Activated B cell treated with CpG ODN at 0.5 μM for 24 hours (primary cell): Measurements from ENCODE around the gene MYOZ1. TPM values are rescaled to one million over a fixed set of nuclear protein-coding genes. Genes with fewer than 3 reads are reported as not detected.
"Not testable (repeated sequence)": the region's sequence is repeated elsewhere in the genome, so short reads cannot be mapped to it uniquely, and the experiment has no call there.

Experiments used
- ATAC-seq: fragments of 200-7000 bp; cut with Tn5 transposase; one replicate; pipeline ENCODE4 v1.10.0; 2021; ENCODE audit warnings: low read depth, mild to moderate bottlenecking, moderate library complexity
- CTCF ChIA-PET: fragments of 350-600 bp; sonication (Branson Sonifier 250); formaldehyde crosslinking; loops from one replicate; lab custom pipeline; 2021; ENCODE audit warnings: antibody characterized with exemption; lab: Charles Lee
- POLR2A ChIA-PET: fragments of 350-600 bp; sonication (Branson Sonifier 250); formaldehyde crosslinking; loops from one replicate; lab custom pipeline; 2021; ENCODE audit warnings: antibody characterized with exemption; lab: Charles Lee
- DNase-seq: peaks from one replicate; pipeline ENCODE4 v3.0.0; 2022
- H3K27ac Mint-ChIP-seq: one replicate; pipeline ENCODE4 v1.8.0; 2020; ENCODE audit warnings: mixed read lengths
- H3K27me3 Mint-ChIP-seq: one replicate; pipeline ENCODE4 v1.8.0; 2021; ENCODE audit warnings: mixed read lengths
- H3K36me3 Mint-ChIP-seq: one replicate; pipeline ENCODE4 v1.8.0; 2021; ENCODE audit warnings: low read depth, mixed read lengths
- H3K4me1 Mint-ChIP-seq: one replicate; pipeline ENCODE4 v1.8.0; 2021; ENCODE audit warnings: mixed read lengths
- H3K4me3 Mint-ChIP-seq: one replicate; pipeline ENCODE4 v1.8.0; 2020; ENCODE audit warnings: mild to moderate bottlenecking, mixed read lengths
- H3K9me3 Mint-ChIP-seq: one replicate; pipeline ENCODE4 v1.8.0; 2020; ENCODE audit warnings: mixed read lengths
- intact Hi-C: fragments of 100-400 bp; cut with micrococcal nuclease; formaldehyde crosslinking; loops from one replicate; pipeline ENCODE4 v1.15.1; 2024
- total RNA-seq: library from RNA; stranded (reverse); gene quantifications from 2 replicates; pipeline ENCODE4 v1.2.3, GENCODE V29; 2022
- TF ChIP-seq, protein P1 (sequence below): fragments of 200-600 bp; IDR thresholded peaks from one replicate; pipeline ENCODE4 v1.8.0; 2022; ENCODE audit warnings: antibody characterized with exemption, mild to moderate bottlenecking

Gene MYOZ1, protein sequence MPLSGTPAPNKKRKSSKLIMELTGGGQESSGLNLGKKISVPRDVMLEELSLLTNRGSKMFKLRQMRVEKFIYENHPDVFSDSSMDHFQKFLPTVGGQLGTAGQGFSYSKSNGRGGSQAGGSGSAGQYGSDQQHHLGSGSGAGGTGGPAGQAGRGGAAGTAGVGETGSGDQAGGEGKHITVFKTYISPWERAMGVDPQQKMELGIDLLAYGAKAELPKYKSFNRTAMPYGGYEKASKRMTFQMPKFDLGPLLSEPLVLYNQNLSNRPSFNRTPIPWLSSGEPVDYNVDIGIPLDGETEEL
- total RNA-seq: not detected in 2 replicates

DNA sequence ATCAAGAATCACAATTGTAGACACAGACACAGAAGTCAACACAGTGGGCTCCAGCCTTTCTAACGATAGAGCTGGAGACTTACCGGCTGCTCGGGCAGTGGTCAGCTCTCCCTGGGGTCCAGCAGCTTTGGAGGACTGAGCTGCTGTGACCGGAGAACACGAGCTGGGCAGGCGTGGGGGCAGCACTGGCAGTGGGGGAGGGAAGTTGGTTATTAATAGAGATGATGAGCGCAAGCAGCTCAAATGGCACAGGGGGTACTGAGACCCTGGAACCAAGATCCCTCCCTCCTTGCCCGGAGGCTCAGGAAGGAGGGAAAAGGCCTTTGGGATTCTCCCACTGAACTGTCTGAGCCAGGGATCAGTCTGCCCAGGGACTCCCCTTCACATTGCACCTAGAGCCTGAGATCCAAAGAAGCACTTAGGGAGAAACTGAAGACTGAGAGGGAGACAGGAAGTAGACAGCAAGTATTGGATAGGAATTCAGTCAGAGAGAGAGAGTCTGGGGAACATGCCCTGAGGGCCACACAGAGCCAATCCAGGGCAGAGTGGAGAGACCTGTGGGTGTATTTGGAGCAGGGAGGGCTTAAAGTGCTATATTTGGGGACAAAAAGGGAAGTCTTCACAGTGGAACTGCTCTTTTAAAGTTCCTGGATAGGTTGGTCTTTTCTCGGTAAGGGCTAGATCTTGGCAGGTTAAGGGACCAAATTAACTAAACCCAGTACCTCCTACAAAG lies at the start of gene MYOZ1:
Gene MYOZ1 (minus strand): TSS at position 147 of the 733 bp plus-strand sequence. CDS start 1,457 bp downstream, outside the sequence.
- POLR2A ChIA-PET: no interaction called here
- Mint-ChIP-seq H3K4me3 (no peak within 1 kb of the TSS), H3K27ac (no peak within 1 kb of the TSS), H3K9me3 (no peaks in the 10 kb centered on the region), H3K4me1 (peaks cover 9% of the 10 kb centered on the region), H3K36me3 (no peaks in the 10 kb centered on the region), H3K27me3 (peaks cover 4% of the 10 kb centered on the region)
- intact Hi-C loops: loop anchor here (5.0 to 10.0 kb wide), 2 partner anchors 474 to 1593 kb away; partner anchors contain the start of genes COMTD1, ECD and FAM149B1
- no peak for DNase-seq
- TF ChIP-seq, protein P1, sequence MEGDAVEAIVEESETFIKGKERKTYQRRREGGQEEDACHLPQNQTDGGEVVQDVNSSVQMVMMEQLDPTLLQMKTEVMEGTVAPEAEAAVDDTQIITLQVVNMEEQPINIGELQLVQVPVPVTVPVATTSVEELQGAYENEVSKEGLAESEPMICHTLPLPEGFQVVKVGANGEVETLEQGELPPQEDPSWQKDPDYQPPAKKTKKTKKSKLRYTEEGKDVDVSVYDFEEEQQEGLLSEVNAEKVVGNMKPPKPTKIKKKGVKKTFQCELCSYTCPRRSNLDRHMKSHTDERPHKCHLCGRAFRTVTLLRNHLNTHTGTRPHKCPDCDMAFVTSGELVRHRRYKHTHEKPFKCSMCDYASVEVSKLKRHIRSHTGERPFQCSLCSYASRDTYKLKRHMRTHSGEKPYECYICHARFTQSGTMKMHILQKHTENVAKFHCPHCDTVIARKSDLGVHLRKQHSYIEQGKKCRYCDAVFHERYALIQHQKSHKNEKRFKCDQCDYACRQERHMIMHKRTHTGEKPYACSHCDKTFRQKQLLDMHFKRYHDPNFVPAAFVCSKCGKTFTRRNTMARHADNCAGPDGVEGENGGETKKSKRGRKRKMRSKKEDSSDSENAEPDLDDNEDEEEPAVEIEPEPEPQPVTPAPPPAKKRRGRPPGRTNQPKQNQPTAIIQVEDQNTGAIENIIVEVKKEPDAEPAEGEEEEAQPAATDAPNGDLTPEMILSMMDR: no peak
- no peak for ATAC-seq
- CTCF ChIA-PET: interaction anchor here (7.6 kb wide), 1 partner anchor 112 kb away, joined by 90 read pairs; no protein-coding TSS in a partner anchor

DNA sequence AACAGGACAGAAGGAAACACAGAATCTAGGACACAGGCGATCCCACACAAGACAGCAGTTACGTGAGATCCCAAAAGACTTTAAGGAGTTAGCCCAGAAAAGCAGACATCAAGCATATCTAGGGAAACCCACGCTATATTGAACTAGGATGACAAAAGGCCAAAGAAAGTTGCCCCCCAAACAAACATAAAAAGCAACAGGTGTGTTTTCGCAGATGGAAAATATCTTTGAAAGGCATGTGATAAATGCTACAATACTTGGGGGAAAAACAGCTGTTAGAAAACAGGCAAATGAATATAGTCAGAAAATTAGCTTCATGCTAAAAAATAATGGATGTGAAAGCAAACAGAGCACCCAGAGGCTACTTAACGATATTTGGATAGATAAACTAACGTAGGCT lies 49.5 kb upstream of the MYOZ1 start:
- H3K4me1 Mint-ChIP-seq, H3K4me3 Mint-ChIP-seq, ATAC-seq, CTCF ChIA-PET, DNase-seq, H3K27me3 Mint-ChIP-seq, H3K9me3 Mint-ChIP-seq, POLR2A ChIA-PET, intact Hi-C loops, H3K27ac Mint-ChIP-seq: not testable (repeated sequence)
- H3K36me3 Mint-ChIP-seq: peaks cover 25% of the 10 kb centered on the region

DNA sequence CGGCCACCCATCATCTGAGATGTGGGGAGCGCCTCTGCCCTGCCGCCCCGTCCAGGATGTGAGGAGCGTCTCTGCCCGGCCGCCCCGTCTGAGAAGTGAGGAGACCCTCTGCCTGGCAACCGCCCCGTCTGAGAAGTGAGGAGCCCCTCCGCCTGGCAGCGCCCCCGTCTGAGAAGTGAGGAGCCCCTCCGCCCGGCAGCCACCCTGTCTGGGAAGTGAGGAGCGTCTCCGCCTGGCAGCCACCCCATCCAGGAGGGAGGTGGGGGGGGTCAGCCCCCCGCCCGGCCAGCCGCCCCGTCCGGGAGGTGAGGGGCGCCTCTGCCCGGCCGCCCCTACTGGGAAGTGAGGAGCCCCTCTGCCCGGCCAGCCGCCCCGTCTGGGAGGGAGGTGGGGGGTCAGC lies 48.3 kb upstream of the MYOZ1 start:
- peaks cover 26% of the 10 kb centered on the region for H3K36me3 Mint-ChIP-seq
- H3K27ac Mint-ChIP-seq, H3K4me3 Mint-ChIP-seq, intact Hi-C loops, H3K9me3 Mint-ChIP-seq, ATAC-seq, H3K27me3 Mint-ChIP-seq, POLR2A ChIA-PET, H3K4me1 Mint-ChIP-seq, CTCF ChIA-PET, DNase-seq: not testable (repeated sequence)

DNA sequence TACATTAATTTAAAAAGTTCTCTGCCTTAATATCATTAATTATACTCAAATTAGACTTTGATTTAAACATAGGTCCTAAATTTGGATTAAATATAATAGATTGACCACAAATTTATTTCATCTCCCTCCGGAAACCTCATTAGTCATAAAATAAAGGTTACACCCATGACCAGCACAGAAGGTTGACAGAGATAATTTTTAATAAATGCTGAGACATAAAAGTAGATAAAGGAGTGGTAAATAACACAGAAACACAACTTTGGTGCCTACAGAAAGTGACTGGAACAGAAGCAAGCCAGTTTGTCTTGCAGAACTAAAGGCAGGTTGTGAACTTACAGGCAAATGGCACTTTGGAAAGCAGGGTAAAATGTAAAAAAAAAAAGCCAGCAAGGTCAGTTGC lies 46.4 kb upstream of the MYOZ1 start:
- POLR2A ChIA-PET, ATAC-seq, CTCF ChIA-PET, H3K4me3 Mint-ChIP-seq, intact Hi-C loops, H3K4me1 Mint-ChIP-seq, H3K27ac Mint-ChIP-seq, DNase-seq, H3K27me3 Mint-ChIP-seq, H3K9me3 Mint-ChIP-seq: not testable (repeated sequence)
- peaks cover 21% of the 10 kb centered on the region for H3K36me3 Mint-ChIP-seq

DNA sequence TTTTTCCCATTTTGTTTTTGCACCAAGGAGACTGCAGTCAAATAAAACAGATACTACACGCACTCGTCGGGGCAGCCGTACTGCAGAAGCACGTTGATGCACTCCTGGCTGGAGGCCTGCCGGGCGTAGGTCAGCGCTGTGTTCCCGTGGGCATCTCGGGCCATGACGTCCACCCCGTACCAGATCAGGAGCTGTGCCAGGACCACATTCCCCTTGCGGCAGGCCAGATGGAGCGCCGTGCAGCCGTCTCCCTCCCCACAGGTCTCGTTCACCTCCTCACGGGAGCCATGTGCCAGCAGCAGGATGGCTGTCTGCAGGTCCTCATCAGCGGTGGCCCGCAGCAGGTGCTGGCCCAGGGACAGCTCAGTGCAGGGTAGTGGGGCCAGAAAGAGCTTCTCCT lies 33.3 kb upstream of the MYOZ1 start:
- POLR2A ChIA-PET, H3K36me3 Mint-ChIP-seq, H3K27ac Mint-ChIP-seq, CTCF ChIA-PET, H3K4me1 Mint-ChIP-seq, intact Hi-C loops, H3K4me3 Mint-ChIP-seq, ATAC-seq, H3K9me3 Mint-ChIP-seq, H3K27me3 Mint-ChIP-seq, DNase-seq: not testable (repeated sequence)

DNA sequence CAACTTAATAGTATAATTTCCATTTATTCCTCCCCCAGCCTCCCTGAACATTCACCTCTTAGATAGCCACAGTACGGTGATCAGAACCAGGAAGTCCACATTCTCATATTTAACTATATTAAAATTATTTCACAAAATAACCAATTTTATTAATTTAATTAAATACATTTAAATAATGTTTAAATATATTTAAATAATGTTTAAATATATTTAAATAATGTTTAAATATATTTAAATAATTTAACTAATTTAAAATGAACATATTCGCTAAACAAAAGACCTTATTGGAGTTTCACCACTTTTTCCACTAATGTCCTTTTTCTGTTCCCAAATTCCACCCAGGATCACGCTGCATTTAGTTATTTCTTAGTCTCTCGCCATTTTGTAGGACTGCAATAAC lies 27.1 kb upstream of the MYOZ1 start:
- POLR2A ChIA-PET, H3K27ac Mint-ChIP-seq, DNase-seq, CTCF ChIA-PET, H3K4me1 Mint-ChIP-seq, intact Hi-C loops, H3K36me3 Mint-ChIP-seq, H3K9me3 Mint-ChIP-seq, ATAC-seq, H3K4me3 Mint-ChIP-seq, H3K27me3 Mint-ChIP-seq: not testable (repeated sequence)

DNA sequence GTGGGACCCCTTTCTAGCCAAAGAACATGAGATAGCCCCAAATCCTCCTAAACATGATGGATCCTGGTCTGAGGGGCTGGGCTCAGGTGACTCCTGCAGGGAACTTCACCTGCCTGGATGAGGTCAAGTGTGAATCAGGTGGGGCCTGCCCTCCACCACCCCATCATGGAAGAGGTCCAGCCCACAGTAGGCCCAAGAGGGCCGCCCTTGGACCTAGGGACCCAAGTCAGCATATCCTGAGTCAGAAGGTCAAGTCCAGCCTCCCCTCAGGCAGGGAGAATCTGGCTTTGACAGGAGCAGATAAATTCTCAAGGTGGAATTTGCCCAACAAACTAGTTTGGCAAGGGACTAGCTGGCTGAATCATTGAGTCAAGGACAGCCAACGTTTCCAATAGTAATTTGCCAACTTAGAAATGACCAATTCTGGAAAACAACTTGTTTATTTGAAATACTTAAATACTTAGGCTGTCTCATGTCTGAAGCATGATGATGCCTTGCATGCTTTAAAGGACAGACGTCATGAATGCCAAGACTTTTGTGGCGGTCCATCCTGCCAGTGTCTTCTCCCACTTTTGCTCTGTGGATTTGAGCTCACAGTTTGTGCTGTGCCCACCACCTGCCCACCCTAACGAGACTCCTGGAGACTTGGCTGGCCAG lies 25.0 kb upstream of the MYOZ1 start:
- H3K4me1 Mint-ChIP-seq, H3K27ac Mint-ChIP-seq, CTCF ChIA-PET, H3K4me3 Mint-ChIP-seq, H3K9me3 Mint-ChIP-seq, ATAC-seq, POLR2A ChIA-PET, H3K27me3 Mint-ChIP-seq, intact Hi-C loops, DNase-seq, H3K36me3 Mint-ChIP-seq: not testable (repeated sequence)

DNA sequence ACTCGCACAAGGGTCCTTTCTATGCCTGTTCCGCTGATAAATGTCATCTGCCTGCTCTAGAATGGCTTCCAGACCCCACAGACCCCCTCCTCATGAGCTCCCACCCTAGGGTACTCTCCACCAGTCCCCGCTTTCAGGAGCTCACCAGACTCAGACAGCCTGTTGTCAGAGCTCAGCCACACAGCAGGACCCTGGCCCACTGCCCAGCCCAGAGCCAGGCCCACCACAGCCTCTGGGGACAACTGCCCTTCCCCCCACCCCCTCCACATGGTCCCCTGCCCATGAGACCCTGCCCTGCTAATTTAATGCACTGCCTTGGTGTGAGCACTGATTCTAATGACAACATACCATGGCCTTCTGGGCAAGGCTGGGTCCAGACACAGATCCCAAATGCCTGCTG lies 24.3 kb upstream of the MYOZ1 start:
- DNase-seq, H3K4me3 Mint-ChIP-seq, H3K27ac Mint-ChIP-seq, intact Hi-C loops, H3K27me3 Mint-ChIP-seq, H3K36me3 Mint-ChIP-seq, POLR2A ChIA-PET, H3K9me3 Mint-ChIP-seq, ATAC-seq, CTCF ChIA-PET, H3K4me1 Mint-ChIP-seq: not testable (repeated sequence)

DNA sequence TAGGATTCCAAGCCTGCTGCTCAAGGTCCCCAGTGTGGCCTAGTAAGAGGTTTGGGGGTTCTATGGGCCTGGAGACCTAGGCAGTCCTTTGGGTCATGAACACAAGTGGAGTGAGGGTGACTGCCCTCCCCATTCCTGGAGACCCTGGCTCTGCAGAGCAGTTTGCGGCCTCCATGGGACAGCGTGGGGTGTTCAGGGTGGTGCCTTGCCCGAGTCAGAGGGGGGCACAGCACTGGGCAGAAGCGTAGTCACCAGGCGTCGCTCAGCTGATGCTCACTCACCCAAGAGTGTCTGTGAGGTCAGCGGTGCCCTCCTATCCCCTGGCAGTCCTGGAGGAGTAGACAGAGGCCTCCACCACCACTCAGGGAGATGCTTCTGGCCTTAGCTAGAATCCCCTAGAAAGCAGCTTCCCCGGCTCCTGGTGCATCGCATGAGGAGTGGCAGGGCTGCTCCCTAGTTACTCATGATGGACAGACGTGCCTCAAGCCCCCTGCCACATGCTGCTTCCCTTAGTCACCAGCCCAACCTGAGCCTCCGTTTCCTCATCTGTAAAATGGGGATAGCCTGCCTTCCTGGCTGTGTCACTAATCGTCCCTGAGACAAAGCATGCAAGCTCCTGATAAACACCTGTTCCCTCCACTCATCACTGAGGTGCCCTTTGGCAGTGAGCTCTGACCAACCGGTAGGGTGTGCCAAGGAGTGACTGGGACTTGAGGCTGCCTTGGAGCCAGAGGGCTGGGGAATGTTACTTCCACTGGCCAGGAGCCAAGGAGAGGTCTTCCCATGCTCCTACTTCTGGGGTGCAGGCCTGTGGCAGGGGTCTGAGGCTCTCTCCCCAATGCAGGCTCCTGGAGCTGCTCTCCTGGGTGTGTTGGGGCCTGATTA lies 23.1 kb upstream of the MYOZ1 start:
- H3K4me1 Mint-ChIP-seq, POLR2A ChIA-PET, H3K4me3 Mint-ChIP-seq, H3K36me3 Mint-ChIP-seq, DNase-seq, H3K27me3 Mint-ChIP-seq, H3K27ac Mint-ChIP-seq, intact Hi-C loops, H3K9me3 Mint-ChIP-seq, ATAC-seq, CTCF ChIA-PET: not testable (repeated sequence)

DNA sequence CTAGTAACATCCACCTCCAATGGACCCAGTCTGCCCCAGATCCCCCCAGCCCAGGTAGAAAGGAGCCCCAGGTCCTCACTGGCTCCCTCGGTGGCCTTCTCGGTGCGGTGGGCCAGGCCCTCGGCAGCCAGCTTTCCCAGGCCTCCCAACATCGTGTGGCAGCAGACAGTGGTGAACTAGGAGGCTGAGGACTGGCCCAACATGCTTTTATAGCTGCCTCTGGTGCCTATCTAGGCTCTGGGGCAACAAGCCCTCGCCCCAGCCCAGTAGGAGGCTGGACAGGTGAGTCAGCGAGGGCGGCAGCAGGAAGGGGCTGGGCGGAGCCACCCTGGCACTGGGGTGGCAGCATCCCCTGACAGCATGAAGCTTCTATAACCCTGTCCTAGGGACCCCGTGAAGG lies 22.3 kb upstream of the MYOZ1 start:
- H3K9me3 Mint-ChIP-seq, H3K4me1 Mint-ChIP-seq, POLR2A ChIA-PET, H3K27me3 Mint-ChIP-seq, H3K4me3 Mint-ChIP-seq, intact Hi-C loops, DNase-seq, H3K27ac Mint-ChIP-seq, H3K36me3 Mint-ChIP-seq, ATAC-seq, CTCF ChIA-PET: not testable (repeated sequence)
